ENCODE results near the gene PROK2.

DNA sequence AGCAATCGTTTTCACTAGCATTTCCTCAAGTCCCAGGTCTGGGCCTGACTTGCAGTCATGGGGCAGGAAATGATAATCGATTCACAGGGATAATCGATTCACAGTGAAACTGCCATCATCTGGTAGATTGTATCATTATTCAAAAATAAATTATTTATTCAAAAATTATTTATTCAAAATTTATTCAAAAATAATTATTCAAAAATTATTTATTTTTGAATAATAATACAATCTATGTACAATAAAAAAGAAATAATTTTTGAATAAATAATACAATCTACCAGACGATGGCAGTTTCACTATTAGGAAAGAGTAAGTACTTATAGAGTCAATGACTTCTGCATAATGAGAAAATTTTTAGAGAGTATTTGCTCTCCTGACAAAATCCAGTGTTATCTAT is 28.1 kb upstream of the PROK2 start:
- TF ChIP-seq POLR2A (IDR thresholded peaks at IDR 0.05), result no peak
- TF ChIP-seq, protein P1, sequence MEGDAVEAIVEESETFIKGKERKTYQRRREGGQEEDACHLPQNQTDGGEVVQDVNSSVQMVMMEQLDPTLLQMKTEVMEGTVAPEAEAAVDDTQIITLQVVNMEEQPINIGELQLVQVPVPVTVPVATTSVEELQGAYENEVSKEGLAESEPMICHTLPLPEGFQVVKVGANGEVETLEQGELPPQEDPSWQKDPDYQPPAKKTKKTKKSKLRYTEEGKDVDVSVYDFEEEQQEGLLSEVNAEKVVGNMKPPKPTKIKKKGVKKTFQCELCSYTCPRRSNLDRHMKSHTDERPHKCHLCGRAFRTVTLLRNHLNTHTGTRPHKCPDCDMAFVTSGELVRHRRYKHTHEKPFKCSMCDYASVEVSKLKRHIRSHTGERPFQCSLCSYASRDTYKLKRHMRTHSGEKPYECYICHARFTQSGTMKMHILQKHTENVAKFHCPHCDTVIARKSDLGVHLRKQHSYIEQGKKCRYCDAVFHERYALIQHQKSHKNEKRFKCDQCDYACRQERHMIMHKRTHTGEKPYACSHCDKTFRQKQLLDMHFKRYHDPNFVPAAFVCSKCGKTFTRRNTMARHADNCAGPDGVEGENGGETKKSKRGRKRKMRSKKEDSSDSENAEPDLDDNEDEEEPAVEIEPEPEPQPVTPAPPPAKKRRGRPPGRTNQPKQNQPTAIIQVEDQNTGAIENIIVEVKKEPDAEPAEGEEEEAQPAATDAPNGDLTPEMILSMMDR (IDR thresholded peaks at IDR 0.05), result no peak

Data from right lobe of liver (tissue), 4 donors.